RWPE2 (cell line): ENCODE measurements around the gene SHCBP1.
"Not testable (repeated sequence)": the region's sequence is repeated elsewhere in the genome, so short reads cannot be mapped to it uniquely, and the experiment has no call there.

Experiments
- ATAC-seq: fragments of 200-7000 bp; cut with Tn5 transposase; 3 replicates; pipeline ENCODE4 v1.9.1; 2021; ENCODE audit warnings: low read depth
- DNase-seq: peaks from one replicate; pipeline ENCODE4 v3.0.0-alpha.2; 2020; ENCODE audit warnings: low spot score
- H3K27ac ChIP-seq: fragments of 450-650 bp; 2 replicates; pipeline ENCODE4 v1.5.1; 2017; ENCODE audit warnings: mild to moderate bottlenecking; ENCODE audit not compliant: poor library complexity, severe bottlenecking
- H3K27me3 ChIP-seq: fragments of 250-450 bp; sonication (Bioruptor Pico); 2 replicates; pipeline ENCODE4 v1.5.1; 2021; ENCODE audit warnings: mild to moderate bottlenecking, moderate library complexity; ENCODE audit not compliant: insufficient read depth, poor library complexity, severe bottlenecking
- H3K36me3 ChIP-seq: fragments of 250-450 bp; sonication (Bioruptor Pico); 2 replicates; pipeline ENCODE4 v1.5.1; 2020; ENCODE audit warnings: low read depth, mild to moderate bottlenecking, moderate library complexity
- H3K4me1 ChIP-seq: fragments of 250-450 bp; sonication (Bioruptor Pico); 2 replicates; pipeline ENCODE4 v1.5.1; 2021; ENCODE audit warnings: mild to moderate bottlenecking, moderate library complexity; ENCODE audit not compliant: insufficient read depth, poor library complexity, severe bottlenecking
- H3K4me3 ChIP-seq: fragments of 250-450 bp; sonication (Bioruptor Pico); 2 replicates; pipeline ENCODE4 v1.5.1; 2021; ENCODE audit warnings: mild to moderate bottlenecking, moderate library complexity; ENCODE audit not compliant: severe bottlenecking
- H3K9me3 ChIP-seq: fragments of 250-450 bp; sonication (Bioruptor Pico); 2 replicates; pipeline ENCODE4 v1.5.1; 2021; ENCODE audit warnings: mild to moderate bottlenecking, moderate library complexity; ENCODE audit not compliant: severe bottlenecking
- CTCF ChIP-seq: fragments of 450-650 bp; IDR thresholded peaks from one replicate; pipeline ENCODE4 v1.5.1; 2017; ENCODE audit warnings: mild to moderate bottlenecking, moderate library complexity; ENCODE audit not compliant: poor library complexity, severe bottlenecking

The SHCBP1 gene

DNA sequence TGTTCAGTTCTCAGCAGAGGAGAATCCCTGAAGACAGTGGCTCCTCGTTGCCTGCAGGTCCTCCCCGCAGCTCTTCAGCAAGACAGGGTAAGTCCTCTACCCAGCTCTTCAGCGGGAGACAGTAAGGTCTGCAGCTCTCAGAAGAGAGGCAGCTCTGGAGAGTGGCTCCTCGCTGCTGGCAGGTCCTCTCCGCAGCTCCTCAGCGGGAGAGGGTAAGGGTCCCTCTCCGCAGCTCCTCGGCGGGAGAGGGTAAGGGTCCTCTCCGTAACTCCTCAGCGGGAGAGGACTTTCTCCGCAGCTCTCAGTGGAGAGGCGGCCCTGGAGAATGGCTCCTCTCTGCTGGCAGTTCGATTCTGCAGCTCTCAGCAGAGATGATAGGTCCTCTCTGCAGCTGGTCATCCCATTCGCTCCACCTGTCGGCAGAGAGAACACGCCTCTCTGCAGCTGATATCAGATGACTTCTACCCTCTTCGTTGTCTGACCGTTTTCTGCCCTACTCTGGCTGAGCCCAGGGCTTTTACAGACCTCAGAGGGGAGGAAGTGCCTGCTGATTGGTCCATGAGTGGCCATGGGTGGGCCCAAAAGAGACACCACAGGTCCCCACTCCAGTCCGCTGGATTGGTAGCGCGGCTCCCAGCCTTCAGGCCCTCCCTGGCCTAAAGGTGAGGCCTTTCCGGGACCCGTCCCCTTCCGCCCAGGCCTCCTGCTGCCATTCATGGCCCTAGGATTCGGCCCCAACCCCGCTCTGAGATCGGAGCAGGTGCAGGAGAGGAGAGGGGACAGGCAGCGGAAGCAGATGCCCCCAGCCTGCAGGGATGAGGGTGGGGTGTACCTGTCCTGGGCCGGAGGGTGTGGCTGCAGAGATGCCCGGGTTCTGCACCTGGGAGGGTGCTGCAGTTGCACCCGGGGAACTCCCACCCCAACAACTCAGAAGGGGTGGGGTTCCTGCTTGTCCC, 11.9 kb upstream of the SHCBP1 start:
- Histone ChIP-seq H3K4me3 (no peak overlapping the region), H3K27me3 (no peaks in the 10 kb centered on the region), H3K4me1 (no peaks in the 10 kb centered on the region), H3K27ac (no peak overlapping the region), H3K9me3 (no peaks in the 10 kb centered on the region), H3K36me3 (no peaks in the 10 kb centered on the region)
- no peak for DNase-seq
- ATAC-seq: peak; percentile 30; the same call in 2 of the 3 replicates
- TF ChIP-seq CTCF: no peak

DNA sequence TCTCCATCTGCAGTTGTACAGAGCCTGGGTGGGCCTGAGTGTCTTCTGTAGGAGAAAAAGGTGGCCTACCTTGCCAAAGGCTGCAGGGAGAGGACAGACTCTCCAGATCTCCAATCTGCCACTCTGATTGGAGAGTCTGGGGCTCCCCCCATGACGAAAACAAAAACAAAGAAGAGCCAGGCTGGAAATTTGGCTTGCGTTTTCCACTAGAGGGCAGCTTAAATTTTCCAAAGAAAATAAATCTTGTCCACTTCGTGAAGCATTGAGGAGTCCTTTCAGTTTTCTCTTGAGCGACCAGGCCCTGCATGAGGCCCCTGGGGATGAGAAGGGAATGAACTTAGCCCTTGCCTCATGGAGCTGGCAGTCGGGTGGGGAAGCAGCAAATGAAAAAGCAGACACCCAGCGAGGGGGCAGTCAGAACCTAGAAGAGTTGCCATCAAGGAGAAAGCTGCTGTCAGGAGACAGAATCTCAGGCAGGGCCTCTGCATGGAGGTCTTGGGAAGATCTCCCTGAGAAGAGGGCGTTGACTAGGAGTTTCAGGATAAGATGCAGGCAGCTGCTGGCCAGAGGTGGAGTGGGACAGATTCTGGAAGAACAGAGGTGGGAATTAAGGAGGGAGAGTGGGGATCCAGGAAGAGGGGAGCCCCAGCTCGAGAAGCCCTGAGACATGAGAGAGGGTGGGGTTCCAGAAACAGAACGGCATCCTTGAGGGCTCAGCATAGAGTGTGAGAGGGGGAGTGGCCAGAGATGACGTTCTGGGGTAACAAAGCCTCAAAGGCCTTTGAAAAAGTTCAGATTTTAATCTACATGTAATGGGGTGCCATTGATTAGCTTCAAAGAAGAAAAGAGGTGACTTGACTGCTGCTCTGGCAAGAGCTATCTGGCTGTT, 8.4 kb upstream of the SHCBP1 start:
- no peaks in the 10 kb centered on the region for H3K4me1 ChIP-seq
- ATAC-seq: peak; percentile 48
- H3K9me3 ChIP-seq: no peaks in the 10 kb centered on the region
- H3K27me3 ChIP-seq: no peaks in the 10 kb centered on the region
- no peak overlapping the region for H3K27ac ChIP-seq
- TF ChIP-seq CTCF: peak; percentile 71
- H3K36me3 ChIP-seq: no peaks in the 10 kb centered on the region
- no peak for DNase-seq
- H3K4me3 ChIP-seq: no peak overlapping the region

DNA sequence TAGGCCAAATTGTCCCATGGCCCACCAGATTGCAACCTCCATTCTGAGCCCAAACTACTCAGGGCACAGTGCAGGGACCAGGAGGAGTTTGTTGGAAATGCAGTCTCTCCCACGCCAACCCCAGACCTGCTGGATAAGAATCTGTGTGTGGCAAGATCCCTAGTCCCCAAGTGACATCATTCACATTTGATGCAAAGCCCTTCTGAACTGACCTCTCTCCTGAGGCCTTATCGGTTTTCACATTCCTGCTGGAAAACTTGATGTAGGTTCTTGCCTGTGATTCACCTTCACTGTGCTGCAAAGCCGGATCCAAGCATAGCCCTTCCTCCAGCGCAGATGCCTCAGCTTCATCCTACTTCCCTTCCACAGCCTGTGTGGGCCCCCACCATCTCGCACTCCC, 6.6 kb upstream of the SHCBP1 start:
- no peak for DNase-seq
- H3K27me3 ChIP-seq: no peaks in the 10 kb centered on the region
- H3K4me1 ChIP-seq: no peaks in the 10 kb centered on the region
- H3K36me3 ChIP-seq: no peaks in the 10 kb centered on the region
- no peaks in the 10 kb centered on the region for H3K9me3 ChIP-seq
- H3K4me3 ChIP-seq: no peak overlapping the region
- no peak for ATAC-seq
- TF ChIP-seq CTCF: no peak
- H3K27ac ChIP-seq: no peak overlapping the region

DNA sequence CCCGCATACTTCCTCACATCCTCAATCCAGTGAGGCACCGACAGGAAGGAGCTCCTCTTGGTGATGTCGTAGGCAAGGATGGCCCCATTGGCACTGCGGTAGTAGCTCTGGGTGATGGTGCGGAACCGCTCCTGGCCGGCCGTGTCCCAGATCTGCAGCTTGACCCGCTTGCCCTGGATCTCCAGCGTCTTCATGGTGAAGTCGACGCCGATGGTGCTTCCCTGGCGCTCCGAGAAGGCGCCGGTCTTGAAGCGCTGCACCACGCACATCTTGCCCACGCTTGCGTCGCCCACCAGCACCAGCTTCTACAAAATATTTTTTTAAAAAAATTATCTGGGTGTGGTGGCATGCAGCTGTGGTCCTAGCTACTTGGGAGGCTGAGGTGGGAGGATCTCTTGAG, 5.5 kb upstream of the SHCBP1 start:
- not testable (repeated sequence) for H3K4me1 ChIP-seq, H3K9me3 ChIP-seq, H3K27me3 ChIP-seq, H3K27ac ChIP-seq, H3K4me3 ChIP-seq, H3K36me3 ChIP-seq, DNase-seq, ATAC-seq

- H3K27me3 ChIP-seq, H3K36me3 ChIP-seq, H3K27ac ChIP-seq, H3K9me3 ChIP-seq, ATAC-seq, DNase-seq, H3K4me1 ChIP-seq, H3K4me3 ChIP-seq: not testable (repeated sequence)
Observed at GRCh38 chr16:46624862-46625261, 3.7 kb upstream of the SHCBP1 start.

DNA sequence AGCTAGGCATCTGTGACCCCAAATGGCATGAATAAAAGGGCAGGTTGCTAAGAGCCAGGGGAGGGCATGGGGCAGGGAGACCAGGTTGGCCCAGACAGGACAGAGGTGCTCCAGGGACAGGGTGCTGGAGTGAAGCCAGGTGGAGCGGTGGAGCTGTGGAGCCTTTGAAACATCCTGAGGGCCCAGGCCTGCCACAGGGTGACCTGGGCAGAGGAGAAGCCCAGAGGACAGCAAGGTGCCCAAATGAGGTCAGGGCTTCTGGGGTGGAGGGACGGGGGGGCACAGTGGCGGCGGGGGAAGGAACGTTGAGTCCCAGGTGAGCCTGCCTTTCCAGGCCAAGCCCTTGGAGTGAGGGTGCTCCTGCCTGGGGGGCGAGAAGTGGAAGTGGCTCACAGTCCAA, 2.5 kb upstream of the SHCBP1 start:
- ATAC-seq: not testable (repeated sequence)

DNA sequence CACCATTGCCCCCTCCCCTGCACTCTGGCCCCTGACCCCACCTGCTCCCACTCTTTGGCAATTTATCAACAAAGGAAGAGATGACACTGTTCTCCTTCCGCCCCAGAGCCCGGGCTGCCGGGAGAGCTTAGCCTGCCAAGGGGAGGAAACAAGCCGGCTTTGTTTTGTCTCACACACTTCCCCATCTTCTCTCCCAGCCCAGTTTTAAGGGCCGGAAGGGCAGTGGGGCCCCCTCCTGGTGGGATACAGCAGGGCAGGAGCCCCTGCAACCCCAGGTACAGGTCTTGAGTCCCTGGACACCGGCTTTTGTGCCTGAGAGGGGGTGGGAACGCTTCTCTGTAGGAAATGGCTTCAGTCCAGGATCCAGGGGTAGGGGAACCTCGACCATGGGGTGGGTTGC, 2.1 kb upstream of the SHCBP1 start:
- H3K9me3 ChIP-seq, H3K27me3 ChIP-seq, H3K4me1 ChIP-seq, H3K27ac ChIP-seq, DNase-seq, H3K4me3 ChIP-seq: not testable (repeated sequence)
- peaks cover 14% of the 10 kb centered on the region for H3K36me3 ChIP-seq
- ATAC-seq: peak; percentile 6; the same call in 2 of the 3 replicates

More for the DNA sequence above, 2.5 kb upstream of the SHCBP1 start:
- not testable (repeated sequence) for H3K27me3 ChIP-seq, H3K9me3 ChIP-seq, H3K4me3 ChIP-seq, H3K36me3 ChIP-seq, H3K4me1 ChIP-seq, DNase-seq, H3K27ac ChIP-seq
